Stomach (tissue), 9 donors: ENCODE data around the gene NWD2. TPM values are rescaled to one million over a fixed set of nuclear protein-coding genes. Genes with fewer than 3 reads are reported as not detected.

Experiments
- DNase-seq, 2 donors: peaks; one replicate each; pipeline versions ENCODE4 v3.0.0 to v3.0.0-alpha.2; 2013 to 2019
- H3K27ac ChIP-seq, 5 donors: fragments of 200-600 bp in 4 of 5; sonication (generic) in 4 of 5; one replicate each; pipeline ENCODE4 v1.5.1; 2013 to 2019; ENCODE audit warnings: mild to moderate bottlenecking in 1 of 5, moderate library complexity in 1 of 5
- H3K27me3 ChIP-seq, 3 donors: fragments of 200-600 bp; sonication (generic); one replicate each; pipeline ENCODE4 v1.5.1; 2017 to 2019; ENCODE audit warnings: mixed run types in 1 of 3
- H3K36me3 ChIP-seq, 4 donors: fragments of 200-600 bp; sonication (generic); 1 replicate in 3 of 4; 2 replicates in 1 of 4; pipeline ENCODE4 v1.5.1; 2016 to 2019
- H3K4me1 ChIP-seq, 4 donors: fragments of 200-600 bp; sonication (generic); one replicate each; pipeline ENCODE4 v1.5.1; 2016 to 2019
- H3K4me3 ChIP-seq, 4 donors: fragments of 200-600 bp; sonication (generic) in 3 of 4; one replicate each; pipeline ENCODE4 v1.5.1; 2016 to 2019; ENCODE audit warnings: mild to moderate bottlenecking in 1 of 4
- H3K9me3 ChIP-seq, 4 donors: fragments of 200-600 bp; sonication (generic); one replicate each; pipeline ENCODE4 v1.5.1; 2016 to 2019
- CTCF ChIP-seq, 7 experiments: fragments of 450-650 bp in 4 of 7; fragments of 200-600 bp in 3 of 7; sonication (generic) in 3 of 7; IDR thresholded peaks; one replicate each; pipeline ENCODE4 v1.5.1; 2016 to 2019; ENCODE audit warnings: antibody characterized with exemption in 7 of 7, control low read depth in 2 of 7, mild to moderate bottlenecking in 1 of 7
- EP300 ChIP-seq: sonication (generic); formaldehyde crosslinking; IDR thresholded peaks from one replicate; pipeline ENCODE4 v1.6.1; 2017; ENCODE audit warnings: antibody characterized with exemption
- POLR2A ChIP-seq, 4 donors: fragments of 450-650 bp; IDR thresholded peaks; one replicate each; pipeline ENCODE4 v1.6.1; 2016; ENCODE audit warnings: antibody characterized with exemption in 4 of 4, control low read depth in 2 of 4, mild to moderate bottlenecking in 1 of 4, moderate library complexity in 1 of 4
- POLR2AphosphoS5 ChIP-seq, 3 donors: sonication (generic); formaldehyde crosslinking; IDR thresholded peaks; one replicate each; pipeline ENCODE4 v1.6.1; 2016; ENCODE audit warnings: antibody characterized with exemption in 3 of 3
- WGBS, 5 donors: extraction: QIAGEN DNeasy Blood & Tissue Kit in 3 of 5; methylation state at CpG; one replicate each; pipeline versions ENCODE4 v1.1.5 to v1.1.7; 2013 to 2018; 5-methylcytosine and 5-hydroxymethylcytosine counted together
- intact Hi-C: fragments of 100-400 bp; cut with DNase I; formaldehyde crosslinking; loops from one replicate; pipeline ENCODE4 v1.15.1; 2023; ENCODE audit warnings: low total_unique reads
- polyA plus RNA-seq, 3 donors: library from polyadenylated mRNA; stranded (reverse); fragments of 200-250 nt; gene quantifications; one replicate each; pipeline ENCODE4 v1.2.3, GENCODE V29; 2013
- total RNA-seq, 5 donors: library from RNA; depleted of rRNA; stranded (reverse); fragments of >200 nt; gene quantifications; one replicate each; pipeline versions ENCODE4 v1.1.0 to v1.2.3, GENCODE V29; 2014 to 2016
- donor health status: healthy with polysubstance abuse.
- donor health status: Bipolar disorder and iron deficiency.
- donor health status: healthy.

NWD2 gene
- total and polyA plus RNA-seq, 8 donors = under 0.01 to 1.5 (median 0.05) TPM; not detected in 5

DNA sequence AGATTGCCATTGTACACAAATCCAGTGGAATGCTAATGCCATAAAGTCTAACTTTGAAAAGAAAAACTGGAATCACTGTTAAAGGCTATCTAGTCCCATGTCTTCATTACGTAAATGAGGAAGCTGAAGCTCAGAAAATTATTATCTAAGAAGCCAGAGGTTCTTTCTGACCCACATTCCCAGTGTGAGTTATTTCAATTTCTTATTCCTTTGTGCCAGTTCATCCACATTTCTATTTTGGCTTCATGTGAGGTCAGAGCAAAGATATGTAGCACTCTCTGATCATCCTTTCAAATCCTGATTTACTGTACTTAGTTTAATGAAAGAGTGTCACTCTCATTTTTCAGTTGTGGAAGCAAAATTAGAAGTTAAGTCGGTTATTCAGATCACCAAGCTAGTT, 24.6 kb upstream of the NWD2 start:
- 52 to 74% (median 72%) methylated on average over 2 of the region's 2 CpGs for WGBS, 5 donors
- no peak overlapping the region for H3K27ac ChIP-seq
- no peak for DNase-seq
- no peaks in the 10 kb centered on the region for H3K9me3 ChIP-seq
- TF ChIP-seq POLR2A (IDR thresholded peaks at IDR 0.05) (no peak), POLR2AphosphoS5 (IDR thresholded peaks at IDR 0.05) (no peak), CTCF (IDR thresholded peaks at IDR 0.05) (no peak), EP300 (no peak)
- H3K4me3 ChIP-seq = no peak overlapping the region
- peaks cover 0 to 11% (median 0%) of the 10 kb centered on the region in 4 donors for H3K4me1 ChIP-seq
- H3K36me3 ChIP-seq = no peaks in the 10 kb centered on the region
- intact Hi-C loops = no loop called here
- H3K27me3 ChIP-seq = no peaks in the 10 kb centered on the region

GRCh38 chr4:37220685-37221084, 23.9 kb upstream of the NWD2 start:
- H3K4me3 ChIP-seq = no peak overlapping the region
- DNase-seq = no peak
- no peak overlapping the region for H3K27ac ChIP-seq
- H3K4me1 ChIP-seq = peaks cover 0 to 11% (median 0%) of the 10 kb centered on the region in 4 donors
- TF ChIP-seq CTCF (IDR thresholded peaks at IDR 0.05) = no peak
- H3K9me3 ChIP-seq = no peaks in the 10 kb centered on the region
- intact Hi-C loops = no loop called here
- no peaks in the 10 kb centered on the region for H3K27me3 ChIP-seq
- 80 to 88% (median 82%) methylated on average over 3 of the region's 3 CpGs for WGBS, 5 donors
- H3K36me3 ChIP-seq = no peaks in the 10 kb centered on the region

DNA sequence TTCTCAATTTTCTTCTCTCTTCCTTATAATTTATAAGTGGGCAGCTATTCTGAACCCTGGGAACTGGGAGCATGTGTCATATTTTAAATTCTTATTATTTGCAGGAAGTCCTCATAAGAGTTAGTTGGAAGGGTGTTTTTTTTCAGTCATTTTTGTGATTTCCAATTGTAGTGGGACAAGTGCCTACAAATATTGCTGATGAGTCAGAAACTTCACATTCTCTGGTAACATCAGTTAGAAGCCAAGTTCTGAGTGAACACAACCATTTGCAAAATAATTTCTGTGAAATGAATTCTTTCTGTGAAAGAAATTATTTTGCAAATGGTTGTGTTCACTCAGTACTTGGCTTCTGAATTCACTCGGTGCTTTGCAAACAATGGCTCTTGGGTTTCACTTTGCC, 20.8 kb upstream of the NWD2 start:
- no peak for DNase-seq
- intact Hi-C loops = no loop called here
- no peak for TF ChIP-seq CTCF (IDR thresholded peaks at IDR 0.05)
- TF ChIP-seq POLR2A (IDR thresholded peaks at IDR 0.05) = no peak
- TF ChIP-seq EP300 = no peak
- TF ChIP-seq POLR2AphosphoS5 (IDR thresholded peaks at IDR 0.05) = no peak
- no peaks in the 10 kb centered on the region for H3K27me3 ChIP-seq
- no peaks in the 10 kb centered on the region for H3K9me3 ChIP-seq
- WGBS, 5 donors = 57 to 69% (median 67%) methylated on average over 1 of the region's 1 CpG
- H3K27ac ChIP-seq = no peak overlapping the region
- H3K4me1 ChIP-seq = peaks cover 0 to 11% (median 0%) of the 10 kb centered on the region in 4 donors
- H3K36me3 ChIP-seq = no peaks in the 10 kb centered on the region
- H3K4me3 ChIP-seq = no peak overlapping the region

DNA sequence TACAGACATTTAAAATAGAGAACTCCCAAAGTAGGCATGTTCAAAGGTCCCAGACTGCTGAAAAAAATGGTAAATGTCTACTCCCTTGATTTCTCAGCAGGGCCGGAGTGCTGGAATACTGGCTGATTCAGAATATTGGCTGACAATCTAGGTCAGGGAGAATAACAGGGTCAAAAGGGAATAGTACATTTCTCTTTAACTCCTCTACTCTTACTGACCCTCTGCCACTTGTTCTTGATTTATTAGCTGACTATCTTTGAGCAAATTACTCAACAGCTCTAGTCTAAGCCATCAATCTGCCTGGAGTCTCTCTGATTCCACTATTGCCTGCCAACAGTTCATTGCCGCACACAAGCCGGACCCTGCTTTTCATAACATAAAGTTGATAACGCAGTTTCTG, 19.7 kb upstream of the NWD2 start:
- Histone ChIP-seq H3K4me3 (no peak overlapping the region), H3K36me3 (no peaks in the 10 kb centered on the region), H3K27me3 (no peaks in the 10 kb centered on the region), H3K27ac (no peak overlapping the region), H3K4me1 (no peaks in the 10 kb centered on the region), H3K9me3 (no peaks in the 10 kb centered on the region)
- TF ChIP-seq POLR2A (IDR thresholded peaks at IDR 0.05) (no peak), CTCF (IDR thresholded peaks at IDR 0.05) (no peak), POLR2AphosphoS5 (IDR thresholded peaks at IDR 0.05) (no peak), EP300 (no peak)
- WGBS, 5 donors = 69 to 83% (median 81%) methylated on average over 4 of the region's 4 CpGs
- intact Hi-C loops = no loop called here
- DNase-seq = no peak
